Kidney (tissue), 14 donors: ENCODE results near the gene DIP2A. TPM values are rescaled to one million over a fixed set of nuclear protein-coding genes. Genes with fewer than 3 reads are reported as not detected.

ENCODE experiments used
- DNase-seq, 5 donors: peaks; one replicate each; pipeline ENCODE4 v3.0.0-alpha.2; 2013 to 2020
- FAIRE-seq: peaks from 2 replicates; lab custom pipeline; 2012; peaks lifted over from hg19 to GRCh38; lab: Jason Lieb, UNC
- H3K27ac ChIP-seq, 2 donors: one replicate each; pipeline ENCODE4 v1.7.0; 2013; ENCODE audit warnings: low read depth in 2 of 2, low read length in 2 of 2, inconsistent platforms in 1 of 2
- H3K27me3 ChIP-seq: one replicate; pipeline ENCODE4 v1.7.1; 2013; ENCODE audit warnings: low read length, inconsistent platforms; ENCODE audit not compliant: control insufficient read depth, insufficient read depth
- H3K36me3 ChIP-seq, 3 donors: one replicate each; pipeline versions ENCODE4 v1.7.0 to v1.7.1; 2013; ENCODE audit warnings: low read length in 3 of 3, control low read depth in 1 of 3, inconsistent platforms in 1 of 3; ENCODE audit not compliant: insufficient read depth in 3 of 3, control insufficient read depth in 2 of 3
- H3K4me1 ChIP-seq, 3 donors: one replicate each; pipeline versions ENCODE4 v1.7.0 to v1.7.1; 2013; ENCODE audit warnings: low read length in 3 of 3, inconsistent platforms in 1 of 3, low read depth in 1 of 3; ENCODE audit not compliant: control insufficient read depth in 2 of 3, insufficient read depth in 2 of 3
- H3K4me3 ChIP-seq, 3 donors: one replicate each; pipeline versions ENCODE4 v1.7.0 to v1.8.1; 2013; ENCODE audit warnings: low read length in 3 of 3, control low read depth in 1 of 3, inconsistent platforms in 1 of 3
- H3K9ac ChIP-seq, 3 donors: one replicate each; pipeline versions ENCODE4 v1.7.0 to v1.7.1; 2013; ENCODE audit warnings: low read length in 3 of 3, control low read depth in 1 of 3, inconsistent platforms in 1 of 3
- H3K9me3 ChIP-seq, 3 donors: one replicate each; pipeline versions ENCODE4 v1.7.0 to v1.7.1; 2013; ENCODE audit warnings: low read length in 3 of 3, control low read depth in 1 of 3, inconsistent platforms in 1 of 3; ENCODE audit not compliant: control insufficient read depth in 2 of 3, insufficient read depth in 1 of 3
- intact Hi-C: fragments of 100-400 bp; cut with DNase I; formaldehyde crosslinking; loops from one replicate; pipeline ENCODE4 v1.11.1; 2022
- polyA plus RNA-seq: library from polyadenylated mRNA; stranded (reverse); fragments of 350-450 nt; fragmentation: Illumina TruSeq; extraction: RNeasy Lipid Tissue Mini Kit (QIAGEN cat#74804); gene quantifications from one replicate; pipeline ENCODE4 v1.2.3, GENCODE V29; 2014; ENCODE audit warnings: low read depth, low replicate concordance; ENCODE audit not compliant: insufficient read depth
- total RNA-seq: library from RNA; stranded (reverse); fragmentation: NEBNext Ultra II Directional; extraction: Animal tissue kit (Norgen Biotek cat#: 25700); gene quantifications from one replicate; pipeline ENCODE4 v1.2.1, GENCODE V29; 2021
- TF ChIP-seq, protein P1 (sequence below): IDR thresholded peaks from 3 replicates; pipeline ENCODE4 v1.5.1; 2012; ENCODE audit warnings: mild to moderate bottlenecking, moderate library complexity, borderline replicate concordance; ENCODE audit not compliant: insufficient read depth; ENCODE audit errors: extremely low read depth
- donor health status: control.
- donor health status: control.
- donor health status: control.
- donor health status: control.
- donor health status: control.
- donor health status: DM: yes; HTN: yes; CAD: no.
- donor health status: Normal renal cell carcinoma (clear cell type).

The DIP2A gene
- total and polyA plus RNA-seq, 2 donors from 2014 or later = 8.7 to 36.5 TPM

DNA sequence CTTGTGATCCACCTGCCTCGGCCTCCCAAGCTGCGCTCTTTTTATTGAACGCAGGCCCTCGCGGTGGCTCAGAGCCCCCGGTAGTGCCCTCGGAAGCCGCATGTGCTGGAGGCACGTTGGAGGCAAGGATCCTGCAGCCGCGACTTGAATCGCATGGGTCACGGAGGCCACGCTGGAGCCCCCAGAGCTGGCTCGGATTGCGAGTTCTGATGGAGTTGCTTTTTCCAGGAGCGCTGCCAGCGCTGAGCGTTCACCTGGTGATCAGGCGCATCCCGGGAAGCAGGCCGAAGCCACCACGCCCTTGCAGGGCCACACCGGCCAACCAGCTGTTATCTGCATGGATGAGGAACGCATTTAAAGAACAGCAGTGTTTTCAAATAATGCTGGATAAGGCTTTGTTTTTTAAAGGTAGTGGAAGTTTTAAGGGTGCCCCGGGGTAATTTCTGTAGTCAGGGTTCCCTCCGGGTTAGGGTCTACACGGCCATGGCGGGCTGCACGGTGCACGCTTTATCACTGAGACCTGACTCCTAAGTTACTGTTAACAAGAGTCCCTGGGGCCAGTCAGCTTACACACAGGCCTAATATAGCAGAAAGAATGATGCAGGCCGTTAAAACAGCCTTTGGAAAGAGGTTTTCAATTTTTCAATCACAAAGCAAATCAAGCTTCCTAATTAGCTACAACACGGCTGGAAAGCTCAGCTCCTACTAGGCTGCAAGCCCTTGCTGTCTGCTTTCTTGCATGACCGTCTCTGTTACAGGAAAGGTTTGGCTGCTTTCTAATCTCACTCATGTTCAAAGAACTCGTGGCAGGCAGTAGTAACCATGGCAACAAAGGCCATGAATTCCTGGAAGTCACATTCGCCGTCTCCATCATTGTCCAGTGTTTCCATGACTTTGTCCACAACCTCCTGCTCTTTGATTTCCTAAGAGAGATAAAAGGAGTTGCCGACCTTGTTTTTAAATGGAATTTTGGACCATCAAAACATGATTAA is 140.2 kb downstream of the DIP2A start:
- peaks cover 0 to 6% (median 0%) of the 10 kb centered on the region in 3 donors for H3K4me1 ChIP-seq
- no peak overlapping the region for H3K9ac ChIP-seq
- DNase-seq (peak in 4 of 5 donors; percentile 70 to 92 (median 83)), FAIRE-seq (no peak)
- TF ChIP-seq, protein P1, sequence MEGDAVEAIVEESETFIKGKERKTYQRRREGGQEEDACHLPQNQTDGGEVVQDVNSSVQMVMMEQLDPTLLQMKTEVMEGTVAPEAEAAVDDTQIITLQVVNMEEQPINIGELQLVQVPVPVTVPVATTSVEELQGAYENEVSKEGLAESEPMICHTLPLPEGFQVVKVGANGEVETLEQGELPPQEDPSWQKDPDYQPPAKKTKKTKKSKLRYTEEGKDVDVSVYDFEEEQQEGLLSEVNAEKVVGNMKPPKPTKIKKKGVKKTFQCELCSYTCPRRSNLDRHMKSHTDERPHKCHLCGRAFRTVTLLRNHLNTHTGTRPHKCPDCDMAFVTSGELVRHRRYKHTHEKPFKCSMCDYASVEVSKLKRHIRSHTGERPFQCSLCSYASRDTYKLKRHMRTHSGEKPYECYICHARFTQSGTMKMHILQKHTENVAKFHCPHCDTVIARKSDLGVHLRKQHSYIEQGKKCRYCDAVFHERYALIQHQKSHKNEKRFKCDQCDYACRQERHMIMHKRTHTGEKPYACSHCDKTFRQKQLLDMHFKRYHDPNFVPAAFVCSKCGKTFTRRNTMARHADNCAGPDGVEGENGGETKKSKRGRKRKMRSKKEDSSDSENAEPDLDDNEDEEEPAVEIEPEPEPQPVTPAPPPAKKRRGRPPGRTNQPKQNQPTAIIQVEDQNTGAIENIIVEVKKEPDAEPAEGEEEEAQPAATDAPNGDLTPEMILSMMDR = no peak
- H3K27ac ChIP-seq = no peak overlapping the region
- H3K27me3 ChIP-seq = no peaks in the 10 kb centered on the region
- H3K9me3 ChIP-seq = peaks cover 0 to 3% (median 0%) of the 10 kb centered on the region in 3 donors
- H3K36me3 ChIP-seq = no peaks in the 10 kb centered on the region
- intact Hi-C loops = no loop called here
- H3K4me3 ChIP-seq = no peak overlapping the region

DNA sequence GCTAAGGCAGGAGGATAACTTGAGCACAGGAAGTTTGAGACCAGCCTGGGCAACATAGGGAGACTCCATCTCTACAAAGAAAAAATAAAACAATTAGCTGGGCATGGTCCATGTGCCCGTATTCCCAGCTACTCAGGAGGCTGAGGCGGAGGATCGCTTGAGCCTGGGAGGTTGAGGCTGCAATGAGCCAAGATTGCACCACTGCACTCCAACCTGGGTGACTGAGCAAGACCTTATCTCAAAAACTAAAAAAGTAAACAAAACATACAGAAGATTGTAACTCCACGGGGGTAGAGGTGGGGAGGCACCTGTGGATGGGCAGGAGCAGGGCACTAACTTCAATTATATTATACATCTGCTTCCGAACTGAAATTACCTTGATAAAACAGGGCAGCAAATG is 141.6 kb downstream of the DIP2A start:
- Histone ChIP-seq H3K9ac (no peak overlapping the region), H3K27ac (no peak overlapping the region), H3K4me3 (no peak overlapping the region), H3K9me3 (no peaks in the 10 kb centered on the region), H3K27me3 (no peaks in the 10 kb centered on the region), H3K36me3 (no peaks in the 10 kb centered on the region), H3K4me1 (peaks cover 0 to 6% (median 0%) of the 10 kb centered on the region in 3 donors)
- FAIRE-seq = no peak
- intact Hi-C loops = no loop called here
- TF ChIP-seq, protein P1 = no peak
- no peak for DNase-seq

DNA sequence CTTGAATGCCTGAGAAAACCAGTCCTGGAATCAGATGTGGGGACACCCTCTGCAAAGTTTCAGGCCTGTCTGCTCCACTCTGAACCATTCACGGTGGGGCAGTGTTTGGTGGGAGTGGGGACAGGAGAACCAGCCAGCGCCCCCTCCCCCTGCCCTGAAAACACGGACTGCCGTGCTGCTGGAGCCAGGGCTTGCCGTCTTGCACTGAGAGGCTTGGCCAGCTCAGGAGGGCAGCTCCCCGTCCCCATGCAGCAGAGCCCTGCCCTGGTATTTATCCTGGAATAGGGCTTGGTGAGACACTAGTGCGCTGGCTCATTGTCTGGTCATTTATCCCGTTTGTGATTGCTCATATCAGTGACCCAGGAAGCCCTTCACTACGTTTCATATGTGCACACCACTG is 142.3 kb downstream of the DIP2A start:
- no peak overlapping the region for H3K27ac ChIP-seq
- FAIRE-seq = no peak
- H3K9ac ChIP-seq = no peak overlapping the region
- H3K9me3 ChIP-seq = no peaks in the 10 kb centered on the region
- DNase-seq = no peak
- no peaks in the 10 kb centered on the region for H3K27me3 ChIP-seq
- H3K4me1 ChIP-seq = peaks cover 0 to 6% (median 0%) of the 10 kb centered on the region in 3 donors
- H3K36me3 ChIP-seq = no peaks in the 10 kb centered on the region
- intact Hi-C loops = no loop called here
- no peak overlapping the region for H3K4me3 ChIP-seq
- TF ChIP-seq, protein P1 = no peak
